HL-60 (cell line): Measurements from ENCODE around the gene TERT.

Experiments
- CTCF ChIP-seq: IDR thresholded peaks from one replicate; pipeline ENCODE4 v1.5.1; 2011; ENCODE audit warnings: low read length, control low read depth, inconsistent platforms; ENCODE audit not compliant: insufficient read depth
- POLR2AphosphoS5 ChIP-seq: IDR thresholded peaks from 2 replicates; pipeline ENCODE4 v1.6.1; 2012; ENCODE audit warnings: low read depth
- SPI1 ChIP-seq: IDR thresholded peaks from 2 replicates; pipeline ENCODE4 v1.6.1; 2012; ENCODE audit warnings: low read depth, mild to moderate bottlenecking, borderline replicate concordance

GRCh38 chr5:1221721-1222120 is 73.1 kb downstream of the TERT start:
- TF ChIP-seq CTCF = no peak
- TF ChIP-seq POLR2AphosphoS5 = no peak
- TF ChIP-seq SPI1 = no peak
